ENCODE results near the gene PRDM16. TPM values are rescaled to one million over a fixed set of nuclear protein-coding genes. Genes with fewer than 3 reads are reported as not detected.

The PRDM16 gene
- total RNA-seq, 2 experiments from 2014 or later = not detected

GRCh38 chr1:3296326-3296725 lies 227.3 kb downstream of the PRDM16 start:
- intact Hi-C loops (cut with micrococcal nuclease; ENCODE audit: unreplicated experiment) = no loop called here
- H4K20me1 ChIP-seq (ENCODE audit: insufficient read depth, low read length) = no peaks in the 10 kb centered on the region
- no peaks in the 10 kb centered on the region for H3K79me2 ChIP-seq (ENCODE audit: insufficient read depth, low read depth, low read length)
- no peak overlapping the region for H2AFZ ChIP-seq (ENCODE audit: low read length)
- H3K9me2 ChIP-seq (ENCODE audit: insufficient read depth, low read length) = no peaks in the 10 kb centered on the region
- ChIA-PET POLR2A (no interaction called here), CTCF (ENCODE audit: unreplicated experiment) (interaction anchor here (0.7 kb wide), 1 partner anchor 161 kb away, joined by 4 read pairs; no protein-coding TSS in a partner anchor)
- DNase-seq (ENCODE audit: low spot score) = no peak
- no peaks in the 10 kb centered on the region for H3K36me3 ChIP-seq (ENCODE audit: insufficient read depth, low read length)
- TF ChIP-seq, protein P1, sequence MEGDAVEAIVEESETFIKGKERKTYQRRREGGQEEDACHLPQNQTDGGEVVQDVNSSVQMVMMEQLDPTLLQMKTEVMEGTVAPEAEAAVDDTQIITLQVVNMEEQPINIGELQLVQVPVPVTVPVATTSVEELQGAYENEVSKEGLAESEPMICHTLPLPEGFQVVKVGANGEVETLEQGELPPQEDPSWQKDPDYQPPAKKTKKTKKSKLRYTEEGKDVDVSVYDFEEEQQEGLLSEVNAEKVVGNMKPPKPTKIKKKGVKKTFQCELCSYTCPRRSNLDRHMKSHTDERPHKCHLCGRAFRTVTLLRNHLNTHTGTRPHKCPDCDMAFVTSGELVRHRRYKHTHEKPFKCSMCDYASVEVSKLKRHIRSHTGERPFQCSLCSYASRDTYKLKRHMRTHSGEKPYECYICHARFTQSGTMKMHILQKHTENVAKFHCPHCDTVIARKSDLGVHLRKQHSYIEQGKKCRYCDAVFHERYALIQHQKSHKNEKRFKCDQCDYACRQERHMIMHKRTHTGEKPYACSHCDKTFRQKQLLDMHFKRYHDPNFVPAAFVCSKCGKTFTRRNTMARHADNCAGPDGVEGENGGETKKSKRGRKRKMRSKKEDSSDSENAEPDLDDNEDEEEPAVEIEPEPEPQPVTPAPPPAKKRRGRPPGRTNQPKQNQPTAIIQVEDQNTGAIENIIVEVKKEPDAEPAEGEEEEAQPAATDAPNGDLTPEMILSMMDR (conservative IDR thresholded peaks at IDR 0.05; ENCODE audit: low read length) = no peak
- no peak for TF ChIP-seq EZH2phosphoT487 (IDR thresholded peaks at IDR 0.05; ENCODE audit: borderline replicate concordance, low read depth, low read length)
- H3K27ac ChIP-seq (ENCODE audit: low read depth, low read length, poor library complexity, severe bottlenecking) = no peak overlapping the region
- no TSS peak for BruUV-seq (replicated peaks)
- H3K4me2 ChIP-seq (ENCODE audit: low read length) = no peak overlapping the region
- no peak overlapping the region for H3K4me3 ChIP-seq (ENCODE audit: low read depth, low read length, poor library complexity, severe bottlenecking)
- H3K9me3 ChIP-seq (ENCODE audit: low read length) = no peaks in the 10 kb centered on the region
- H3K4me1 ChIP-seq (ENCODE audit: insufficient read depth, low read length, poor library complexity, severe bottlenecking) = no peaks in the 10 kb centered on the region

DNA sequence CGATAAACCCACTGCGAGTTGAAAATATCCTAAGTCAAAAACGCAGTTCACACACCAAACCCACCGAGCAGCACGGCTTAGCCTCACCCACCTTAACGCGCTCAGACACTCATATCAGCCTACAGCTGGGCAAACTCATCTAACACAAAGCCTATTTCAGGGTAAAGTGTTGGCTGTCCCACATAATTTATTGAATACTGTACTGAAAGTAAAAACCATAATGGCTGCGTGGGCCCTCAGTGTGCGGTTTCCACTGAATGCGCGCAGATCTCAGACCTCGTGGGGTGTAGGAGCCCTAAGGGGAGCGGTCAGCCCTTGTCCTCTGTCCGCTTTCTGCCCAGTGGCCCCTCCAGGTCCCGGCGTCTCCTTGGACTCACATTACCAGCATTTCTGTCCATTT lies 227.8 kb downstream of the PRDM16 start:
- H3K9me3 ChIP-seq (ENCODE audit: low read length) = no peaks in the 10 kb centered on the region
- intact Hi-C loops (cut with micrococcal nuclease; ENCODE audit: unreplicated experiment) = no loop called here
- no peaks in the 10 kb centered on the region for H3K4me1 ChIP-seq (ENCODE audit: insufficient read depth, low read length, poor library complexity, severe bottlenecking)
- no peaks in the 10 kb centered on the region for H4K20me1 ChIP-seq (ENCODE audit: insufficient read depth, low read length)
- ChIA-PET POLR2A (no interaction called here), CTCF (ENCODE audit: unreplicated experiment) (interaction anchor here (0.7 kb wide), 1 partner anchor 160 kb away, joined by 4 read pairs; no protein-coding TSS in a partner anchor)
- H3K36me3 ChIP-seq (ENCODE audit: insufficient read depth, low read length) = no peaks in the 10 kb centered on the region
- H2AFZ ChIP-seq (ENCODE audit: low read length) = no peak overlapping the region
- no TSS peak for BruUV-seq (replicated peaks)
- H3K27ac ChIP-seq (ENCODE audit: low read depth, low read length, poor library complexity, severe bottlenecking) = no peak overlapping the region
- no peak overlapping the region for H3K4me3 ChIP-seq (ENCODE audit: low read depth, low read length, poor library complexity, severe bottlenecking)
- no peaks in the 10 kb centered on the region for H3K79me2 ChIP-seq (ENCODE audit: insufficient read depth, low read depth, low read length)
- H3K9me2 ChIP-seq (ENCODE audit: insufficient read depth, low read length) = no peaks in the 10 kb centered on the region
- TF ChIP-seq, protein P1 (conservative IDR thresholded peaks at IDR 0.05; ENCODE audit: low read length) = no peak
- TF ChIP-seq EZH2phosphoT487 (IDR thresholded peaks at IDR 0.05; ENCODE audit: borderline replicate concordance, low read depth, low read length) = no peak
- no peak for DNase-seq (ENCODE audit: low spot score)
- H3K4me2 ChIP-seq (ENCODE audit: low read length) = no peak overlapping the region

GRCh38 chr1:3297756-3298155 lies 228.8 kb downstream of the PRDM16 start:
- Histone ChIP-seq H3K9me3 (ENCODE audit: low read length) (no peaks in the 10 kb centered on the region), H2AFZ (ENCODE audit: low read length) (no peak overlapping the region), H3K4me1 (ENCODE audit: insufficient read depth, low read length, poor library complexity, severe bottlenecking) (no peaks in the 10 kb centered on the region), H3K79me2 (ENCODE audit: insufficient read depth, low read depth, low read length) (no peaks in the 10 kb centered on the region), H3K9me2 (ENCODE audit: insufficient read depth, low read length) (no peaks in the 10 kb centered on the region), H3K36me3 (ENCODE audit: insufficient read depth, low read length) (no peaks in the 10 kb centered on the region), H4K20me1 (ENCODE audit: insufficient read depth, low read length) (no peaks in the 10 kb centered on the region), H3K4me3 (ENCODE audit: low read depth, low read length, poor library complexity, severe bottlenecking) (no peak overlapping the region), H3K27ac (ENCODE audit: low read depth, low read length, poor library complexity, severe bottlenecking) (no peak overlapping the region), H3K4me2 (ENCODE audit: low read length) (no peak overlapping the region)
- no peak for TF ChIP-seq EZH2phosphoT487 (IDR thresholded peaks at IDR 0.05; ENCODE audit: borderline replicate concordance, low read depth, low read length)
- TF ChIP-seq, protein P1 (conservative IDR thresholded peaks at IDR 0.05; ENCODE audit: low read length) = no peak
- no TSS peak for BruUV-seq (replicated peaks)
- no peak for DNase-seq (ENCODE audit: low spot score)
- intact Hi-C loops (cut with micrococcal nuclease; ENCODE audit: unreplicated experiment) = no loop called here
- ChIA-PET POLR2A (no interaction called here), CTCF (ENCODE audit: unreplicated experiment) (no interaction called here)
